ENCODE results near the gene KCNJ9. TPM values are rescaled to one million over a fixed set of nuclear protein-coding genes. Genes with fewer than 3 reads are reported as not detected.

KCNJ9 gene
- total RNA-seq, 1 experiment from 2014 or later, result not detected

DNA sequence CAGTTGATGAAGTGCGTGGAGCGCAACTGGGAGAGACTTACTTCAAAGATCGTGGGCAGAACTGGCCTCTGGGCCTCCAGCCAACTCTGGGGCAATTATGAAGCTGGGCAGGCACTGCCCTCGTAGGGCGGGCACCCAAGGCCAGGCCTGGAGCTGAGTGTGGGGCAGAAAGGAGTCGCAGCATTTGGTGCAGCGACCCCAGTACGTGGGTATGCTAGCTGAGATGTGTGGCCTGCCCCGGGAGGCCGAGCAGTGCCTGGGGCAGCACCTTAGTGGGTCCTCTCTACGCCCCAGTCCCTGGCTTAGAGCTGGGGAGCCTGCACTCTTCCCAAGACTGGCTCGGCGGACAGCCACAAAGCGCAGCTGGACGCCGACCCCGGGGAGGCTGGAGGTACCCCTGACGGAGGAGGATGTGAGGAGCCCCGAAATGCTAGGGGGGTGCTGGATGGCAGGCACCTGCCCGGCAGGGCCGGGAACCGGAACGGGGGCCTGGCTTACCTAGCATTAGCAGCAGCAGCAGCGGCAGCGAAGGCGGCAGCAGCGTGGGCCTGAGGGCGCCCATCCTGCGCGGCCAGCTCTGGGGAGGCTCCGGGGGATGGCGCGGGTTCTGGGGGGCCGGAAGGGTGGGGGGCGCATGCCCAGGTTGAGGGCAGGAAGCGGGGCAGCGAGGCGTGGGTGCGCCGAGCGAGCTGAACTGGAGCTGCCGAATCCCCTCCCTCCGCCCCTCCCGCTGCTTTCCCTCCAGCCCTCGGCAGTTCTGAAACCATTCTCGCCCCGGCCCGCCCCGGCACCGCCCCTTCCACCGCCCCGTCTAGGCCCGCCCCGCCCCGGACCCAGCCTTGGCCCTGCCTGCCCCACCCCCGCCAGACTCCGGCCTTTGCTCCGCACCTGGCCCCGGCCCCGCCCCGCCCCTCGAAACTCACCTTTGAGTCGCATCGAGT lies 16.8 kb downstream of the KCNJ9 start, which contains the start of gene IGSF8:
TSS of gene IGSF8 (minus strand) at position 709 of the 941 bp plus-strand sequence. CDS start at position 562, 147 bp downstream.
- TF ChIP-seq, protein P1, sequence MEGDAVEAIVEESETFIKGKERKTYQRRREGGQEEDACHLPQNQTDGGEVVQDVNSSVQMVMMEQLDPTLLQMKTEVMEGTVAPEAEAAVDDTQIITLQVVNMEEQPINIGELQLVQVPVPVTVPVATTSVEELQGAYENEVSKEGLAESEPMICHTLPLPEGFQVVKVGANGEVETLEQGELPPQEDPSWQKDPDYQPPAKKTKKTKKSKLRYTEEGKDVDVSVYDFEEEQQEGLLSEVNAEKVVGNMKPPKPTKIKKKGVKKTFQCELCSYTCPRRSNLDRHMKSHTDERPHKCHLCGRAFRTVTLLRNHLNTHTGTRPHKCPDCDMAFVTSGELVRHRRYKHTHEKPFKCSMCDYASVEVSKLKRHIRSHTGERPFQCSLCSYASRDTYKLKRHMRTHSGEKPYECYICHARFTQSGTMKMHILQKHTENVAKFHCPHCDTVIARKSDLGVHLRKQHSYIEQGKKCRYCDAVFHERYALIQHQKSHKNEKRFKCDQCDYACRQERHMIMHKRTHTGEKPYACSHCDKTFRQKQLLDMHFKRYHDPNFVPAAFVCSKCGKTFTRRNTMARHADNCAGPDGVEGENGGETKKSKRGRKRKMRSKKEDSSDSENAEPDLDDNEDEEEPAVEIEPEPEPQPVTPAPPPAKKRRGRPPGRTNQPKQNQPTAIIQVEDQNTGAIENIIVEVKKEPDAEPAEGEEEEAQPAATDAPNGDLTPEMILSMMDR (IDR thresholded peaks at IDR 0.05; ENCODE audit: unreplicated experiment), result no peak
- BruUV-seq (replicated peaks), result no TSS peak
- peak within 1 kb of the TSS; percentile 86 for H3K4me3 Mint-ChIP-seq (ENCODE audit: low read depth, unreplicated experiment)
- DNase-seq, result peak; percentile 97
- peaks cover 36% of the 10 kb centered on the region for H3K4me1 Mint-ChIP-seq (ENCODE audit: low read depth, unreplicated experiment)
- peaks cover 4% of the 10 kb centered on the region for H3K27me3 Mint-ChIP-seq (ENCODE audit: unreplicated experiment)
- intact Hi-C loops (cut with micrococcal nuclease; ENCODE audit: unreplicated experiment), result no loop called here
- CTCF ChIA-PET, result interaction anchor here (0.6 to 2.0 kb wide), 14 partner anchors 13 to 1484 kb away, joined by 3 to 10 read pairs (median 4); partner anchors contain the start of genes CASQ1, KCNJ9 and PEX19
- no peaks in the 10 kb centered on the region for H3K9me3 Mint-ChIP-seq (ENCODE audit: low read depth, unreplicated experiment)
- H3K36me3 Mint-ChIP-seq (ENCODE audit: insufficient read depth, unreplicated experiment), result peaks cover 25% of the 10 kb centered on the region
- H3K27ac Mint-ChIP-seq (ENCODE audit: unreplicated experiment), result peak within 1 kb of the TSS; percentile 79

DNA sequence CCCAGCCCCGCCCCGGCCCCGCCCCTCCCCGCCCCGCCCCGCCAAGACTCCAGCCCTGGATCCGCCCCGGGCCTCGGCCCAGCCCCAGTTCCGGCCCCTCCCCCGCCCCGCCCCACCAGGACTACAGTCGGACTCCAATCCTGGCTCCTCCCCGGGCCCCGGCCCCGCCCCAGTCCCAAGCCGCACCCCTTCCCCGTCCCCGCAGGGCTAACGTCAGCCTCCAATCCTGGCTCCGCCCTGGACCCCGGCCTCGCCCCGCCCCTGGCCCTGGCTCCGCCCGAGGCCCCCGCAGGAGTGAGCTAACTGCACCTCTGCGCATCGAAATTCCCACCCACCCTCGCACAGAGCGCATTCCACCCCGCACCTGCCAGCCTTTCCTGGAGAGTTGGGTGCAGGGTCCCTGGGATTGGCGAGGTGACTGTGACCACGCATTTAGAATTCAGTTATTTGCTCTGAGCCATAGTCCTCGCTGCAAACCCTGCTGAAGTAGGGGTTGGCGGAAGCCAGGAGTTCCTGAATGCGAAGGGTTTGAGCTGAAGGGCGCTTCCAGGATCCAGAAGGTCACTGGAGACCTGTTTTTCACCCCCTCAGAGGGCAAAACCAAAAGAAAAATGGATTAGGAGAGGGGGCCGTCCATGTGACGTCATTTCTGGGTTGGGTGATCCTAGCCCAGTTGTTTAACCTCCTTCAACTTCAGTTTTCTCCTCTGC lies 17.7 kb downstream of the KCNJ9 start:
- TF ChIP-seq, protein P1 (IDR thresholded peaks at IDR 0.05; ENCODE audit: unreplicated experiment), result no peak
- peak overlapping the region; percentile 76 for H3K27ac Mint-ChIP-seq (ENCODE audit: unreplicated experiment)
- peaks cover 13% of the 10 kb centered on the region for H3K27me3 Mint-ChIP-seq (ENCODE audit: unreplicated experiment)
- peaks cover 38% of the 10 kb centered on the region for H3K4me1 Mint-ChIP-seq (ENCODE audit: low read depth, unreplicated experiment)
- peaks cover 25% of the 10 kb centered on the region for H3K36me3 Mint-ChIP-seq (ENCODE audit: insufficient read depth, unreplicated experiment)
- H3K9me3 Mint-ChIP-seq (ENCODE audit: low read depth, unreplicated experiment), result no peaks in the 10 kb centered on the region
- intact Hi-C loops (cut with micrococcal nuclease; ENCODE audit: unreplicated experiment), result loop anchor here (1.0 kb wide), 1 partner anchor 192 kb away; no protein-coding TSS in a partner anchor
- CTCF ChIA-PET, result interaction anchor here (0.6 to 2.0 kb wide), 12 partner anchors 14 to 1772 kb away, joined by 3 to 10 read pairs (median 6); partner anchors contain the start of genes CASQ1, KCNJ9 and PEX19
- DNase-seq, result peak; percentile 98
- peak overlapping the region; percentile 86 for H3K4me3 Mint-ChIP-seq (ENCODE audit: low read depth, unreplicated experiment)
- no TSS peak for BruUV-seq (replicated peaks)

DNA sequence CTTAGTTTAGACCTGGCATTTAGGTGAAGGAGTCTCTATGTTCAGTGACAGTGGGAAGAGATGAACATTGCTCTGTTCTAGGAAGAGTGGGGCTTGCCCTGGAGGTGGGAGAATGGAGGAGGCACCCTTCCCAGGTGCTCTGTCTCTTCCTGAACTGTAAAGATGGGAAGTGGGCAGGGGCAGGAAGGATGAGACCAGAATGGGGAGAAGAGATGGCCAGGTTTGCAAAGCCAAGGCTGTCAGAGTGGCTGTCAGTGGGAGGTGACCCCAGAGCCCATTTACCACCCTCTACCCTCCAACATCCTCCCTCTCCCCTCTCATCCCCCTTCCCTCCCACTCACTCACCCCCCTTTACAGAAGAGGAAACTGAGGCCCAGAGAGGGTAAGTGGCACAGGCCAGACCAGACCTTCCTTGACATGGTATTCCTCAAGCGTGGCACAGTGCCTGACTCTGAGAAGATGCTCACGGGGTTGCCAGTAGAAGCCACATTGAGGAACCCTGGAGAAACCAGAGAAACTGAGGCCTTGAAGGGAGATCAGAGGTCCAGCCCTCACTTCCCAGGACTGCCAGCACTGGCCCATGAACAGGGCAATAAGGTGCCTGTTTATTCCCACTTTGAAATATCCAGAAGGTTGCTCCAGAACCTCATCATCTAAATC lies 18.5 kb downstream of the KCNJ9 start:
- Mint-ChIP-seq H3K27me3 (ENCODE audit: unreplicated experiment) (peaks cover 21% of the 10 kb centered on the region), H3K4me3 (ENCODE audit: low read depth, unreplicated experiment) (no peak overlapping the region), H3K9me3 (ENCODE audit: low read depth, unreplicated experiment) (no peaks in the 10 kb centered on the region), H3K27ac (ENCODE audit: unreplicated experiment) (peak overlapping the region; percentile 76), H3K36me3 (ENCODE audit: insufficient read depth, unreplicated experiment) (peaks cover 25% of the 10 kb centered on the region), H3K4me1 (ENCODE audit: low read depth, unreplicated experiment) (peaks cover 38% of the 10 kb centered on the region)
- no peak for DNase-seq
- intact Hi-C loops (cut with micrococcal nuclease; ENCODE audit: unreplicated experiment), result loop anchor here (1.0 to 10.0 kb wide), 4 partner anchors 119 to 315 kb away; no protein-coding TSS in a partner anchor
- BruUV-seq (replicated peaks), result no TSS peak
- TF ChIP-seq, protein P1 (IDR thresholded peaks at IDR 0.05; ENCODE audit: unreplicated experiment), result no peak
- CTCF ChIA-PET, result interaction anchor here (0.7 to 2.9 kb wide), 9 partner anchors 15 to 191 kb away, joined by 3 to 38 read pairs (median 9); partner anchors contain the start of gene CASQ1

Measured in Calu3 (cell line).